GM12892 (cell line): ENCODE data around the gene GJB6.

Experiments
- POLR2A ChIP-seq: IDR thresholded peaks from 2 replicates; pipeline ENCODE4 v1.6.1; 2011; ENCODE audit warnings: low read depth, low read length, control low read depth
- POLR2AphosphoS5 ChIP-seq: IDR thresholded peaks from 2 replicates; pipeline ENCODE4 v1.6.1; 2011; ENCODE audit warnings: low read depth, low read length, control low read depth

GRCh38 chr13:20174656-20175405 lies 57.3 kb downstream of the GJB6 start:
- no peak for TF ChIP-seq POLR2A
- no peak for TF ChIP-seq POLR2AphosphoS5
